HG03457 (cell line): ENCODE data around the gene NDUFA1.
"Not testable (repeated sequence)": the region's sequence is repeated elsewhere in the genome, so short reads cannot be mapped to it uniquely, and the experiment has no call there.

ENCODE experiments used
- ATAC-seq: cut with Tn5 transposase; IDR thresholded peaks from one replicate; pipeline ENCODE4 v1.9.1; 2021; ENCODE audit warnings: moderate number of reproducible peaks; ENCODE audit not compliant: unreplicated experiment

Gene NDUFA1

GRCh38 chrX:119899125-119899524 lies 27.5 kb downstream of the NDUFA1 start:
- no peak for ATAC-seq

- ATAC-seq = no peak
Measured at GRCh38 chrX:119900976-119901375, 29.3 kb downstream of the NDUFA1 start.

GRCh38 chrX:119916310-119916709 lies 44.7 kb downstream of the NDUFA1 start:
- no peak for ATAC-seq

- ATAC-seq = no peak
Measured at GRCh38 chrX:119917877-119918276, 46.2 kb downstream of the NDUFA1 start.

DNA sequence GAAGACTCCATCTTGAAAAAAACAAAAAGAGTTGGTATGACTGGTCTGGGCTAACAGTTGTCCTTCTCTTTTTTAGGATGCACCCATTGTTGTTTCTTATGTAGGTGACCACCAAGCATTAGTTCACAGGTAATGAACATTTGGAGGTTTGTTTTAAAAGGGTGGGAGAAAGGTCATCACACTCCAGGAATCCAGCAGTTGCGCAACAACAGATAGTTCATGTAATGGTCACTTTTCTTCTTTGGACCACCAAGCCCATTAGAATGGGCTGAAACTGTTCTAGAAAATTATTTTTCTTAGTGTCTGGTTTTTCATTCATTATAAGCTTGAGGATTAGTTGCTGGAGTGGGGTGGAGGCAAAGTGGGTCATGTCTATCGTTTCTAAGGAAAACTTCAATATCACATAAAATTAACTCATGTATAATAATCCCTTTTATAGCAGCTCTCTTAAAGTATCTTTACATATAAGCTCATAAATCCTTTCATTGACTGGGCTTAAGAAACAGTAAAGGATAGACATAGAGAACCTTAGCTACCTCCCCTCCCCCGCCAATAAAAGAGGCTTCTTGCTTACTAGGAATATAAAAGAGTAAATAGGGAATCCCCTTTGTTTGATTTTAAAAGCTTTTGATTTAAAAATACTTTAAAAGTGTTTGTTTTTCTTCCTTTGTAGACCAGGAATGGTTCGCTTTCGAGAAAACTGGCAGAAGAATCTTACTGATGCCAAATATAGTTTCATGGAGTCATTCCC lies 48.4 kb downstream of the NDUFA1 start:
- no peak for ATAC-seq

- not testable (repeated sequence) for ATAC-seq
Measured at GRCh38 chrX:119922391-119922790, 50.8 kb downstream of the NDUFA1 start.
